GM19043 (cell line): ENCODE measurements around the gene RSAD1.

Experiments used
- ATAC-seq: cut with Tn5 transposase; IDR thresholded peaks from one replicate; pipeline ENCODE4 v1.9.1; 2021; ENCODE audit warnings: low read depth; ENCODE audit not compliant: unreplicated experiment

RSAD1 gene

DNA sequence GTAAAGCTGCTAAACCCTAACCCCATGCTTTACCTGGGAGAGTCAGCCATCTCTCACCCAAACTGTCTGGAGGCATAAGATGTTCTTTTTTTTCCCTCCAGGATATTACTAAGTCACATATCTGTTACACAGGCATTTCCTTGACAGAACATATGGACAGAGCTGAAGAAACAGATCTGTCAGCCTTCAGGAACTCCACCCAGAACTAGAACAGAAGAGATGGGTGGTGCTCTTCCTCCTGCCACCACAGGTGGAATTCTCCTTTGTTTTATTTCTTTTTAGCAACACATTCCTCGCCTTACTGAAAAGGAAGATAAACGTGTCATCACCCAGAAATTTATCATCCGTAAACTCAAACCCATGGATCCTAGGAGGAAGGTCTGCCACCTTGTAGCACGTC, 38.4 kb downstream of the RSAD1 start:
- ATAC-seq, result no peak

DNA sequence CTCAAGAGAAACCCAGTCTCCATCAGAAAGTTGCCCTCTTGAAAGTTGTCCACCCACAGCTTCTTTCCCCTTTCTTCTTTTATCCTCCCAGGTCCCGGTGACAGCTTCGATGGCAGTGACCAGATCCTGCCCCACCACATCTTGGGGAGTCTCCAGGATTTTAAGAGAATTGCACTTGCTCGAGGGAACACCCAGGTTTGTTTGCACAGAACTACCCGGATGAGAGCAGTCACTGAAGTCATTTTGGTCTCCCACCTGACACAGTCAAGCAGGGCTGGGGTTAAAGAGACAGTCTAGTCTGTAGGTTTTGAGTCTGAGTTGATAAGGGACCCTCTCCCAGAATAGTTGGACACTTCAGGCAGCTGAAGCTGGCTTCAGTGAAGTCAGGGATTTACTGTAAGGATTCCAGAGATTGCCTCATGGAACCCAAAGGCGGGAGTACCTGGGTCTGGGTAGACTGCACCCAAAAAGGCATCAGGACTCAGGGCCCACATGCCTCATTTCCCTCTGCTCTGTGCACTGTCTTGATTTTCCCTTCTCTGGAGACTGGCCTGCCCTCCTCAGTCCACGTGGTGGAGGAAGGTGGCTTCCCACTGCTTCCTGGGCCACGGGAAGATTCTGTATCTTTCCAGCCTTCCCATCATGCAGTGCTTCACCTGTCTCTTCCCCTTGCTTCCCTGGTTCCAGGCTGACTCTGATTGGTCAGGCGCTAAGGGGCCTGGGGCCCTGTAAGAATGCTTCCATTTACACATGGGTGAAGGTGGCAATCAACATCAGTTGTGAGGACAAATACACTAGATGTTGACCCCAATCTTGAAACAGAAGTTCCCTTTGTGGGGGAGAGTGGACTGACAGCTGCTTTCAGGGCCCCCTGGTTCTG, 39.1 kb downstream of the RSAD1 start:
- ATAC-seq, result no peak

DNA sequence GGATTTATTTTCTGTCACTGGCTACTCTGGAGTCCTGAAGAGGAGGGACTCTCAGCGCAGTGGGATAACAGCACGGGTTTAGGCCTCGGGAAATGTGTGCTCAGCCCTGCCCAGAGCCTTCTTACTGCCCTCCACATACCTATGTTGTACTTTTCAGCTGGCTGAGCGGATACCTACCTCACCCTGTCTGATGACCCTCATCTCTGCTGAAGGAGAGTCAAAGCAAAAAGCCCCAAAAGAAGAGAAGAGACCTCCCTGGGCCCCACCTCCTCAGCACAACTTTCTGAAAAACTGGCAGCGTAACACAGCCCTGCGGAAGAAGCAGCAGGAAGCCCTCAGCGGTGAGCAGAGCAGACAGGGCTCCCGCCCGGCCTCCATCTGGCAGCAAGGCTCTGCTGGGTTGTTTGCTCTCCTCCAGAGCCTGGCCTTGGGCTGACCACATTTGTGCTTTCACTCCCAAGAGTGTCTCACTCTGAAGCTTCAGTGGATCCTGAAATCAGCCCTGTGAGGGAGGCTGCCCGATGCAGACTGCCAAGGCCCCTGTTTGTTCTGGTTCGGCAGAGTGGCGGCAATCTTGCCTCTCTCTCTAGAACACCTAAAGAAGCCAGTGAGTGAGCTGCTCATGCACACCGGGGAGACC, 39.8 kb downstream of the RSAD1 start:
- no peak for ATAC-seq

DNA sequence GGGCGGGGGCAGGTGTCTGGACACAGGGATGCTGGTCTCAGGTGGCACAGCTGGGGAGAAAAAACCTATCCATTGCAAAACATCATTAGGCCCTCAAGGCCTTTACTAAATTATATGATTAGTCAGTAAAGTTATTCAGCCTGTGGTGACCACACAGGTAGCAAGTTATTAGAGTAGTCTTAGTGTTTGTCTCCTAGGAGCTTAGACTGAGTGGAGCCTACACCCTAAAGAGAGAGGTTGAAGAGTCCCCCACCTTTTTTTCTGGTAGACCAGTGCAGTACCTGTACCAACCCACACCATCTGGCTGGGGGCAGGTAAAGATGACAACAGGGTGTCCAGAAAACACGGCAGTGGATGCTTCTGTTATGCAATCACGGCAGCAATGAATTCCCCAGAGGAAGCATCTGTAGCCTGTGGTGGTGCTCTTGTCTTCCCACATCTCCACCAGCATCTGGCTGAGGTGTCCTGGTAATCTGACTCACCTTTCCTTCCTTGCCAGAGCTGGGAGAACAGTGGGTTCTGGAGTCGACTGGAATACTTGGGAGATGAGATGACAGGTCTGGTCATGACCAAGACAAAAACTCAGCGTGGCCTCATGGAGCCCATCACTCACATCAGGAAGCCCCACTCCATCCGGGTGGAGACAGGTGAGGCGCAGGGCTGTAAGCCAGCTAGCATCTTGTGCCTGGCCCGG, 40.6 kb downstream of the RSAD1 start:
- ATAC-seq, result no peak

DNA sequence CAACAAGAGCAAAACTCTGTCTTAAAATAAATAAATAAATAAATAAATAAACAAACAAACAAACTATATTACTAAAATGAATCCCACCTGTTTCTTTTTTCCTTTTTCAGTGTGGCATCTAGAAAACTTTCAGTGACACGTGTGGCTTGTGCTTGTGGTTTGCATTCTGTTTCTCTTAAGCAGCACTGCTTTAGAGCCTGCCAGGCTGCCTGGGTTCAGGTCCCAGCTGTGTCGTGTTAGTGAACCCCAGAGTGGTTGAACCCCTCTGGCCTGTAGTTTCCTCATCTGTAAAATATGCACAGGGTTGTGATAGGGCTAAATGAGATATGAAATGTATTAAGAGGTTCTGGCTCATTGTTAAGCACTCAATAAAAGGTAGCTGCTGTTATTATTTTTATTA, 41.8 kb downstream of the RSAD1 start:
- no peak for ATAC-seq

DNA sequence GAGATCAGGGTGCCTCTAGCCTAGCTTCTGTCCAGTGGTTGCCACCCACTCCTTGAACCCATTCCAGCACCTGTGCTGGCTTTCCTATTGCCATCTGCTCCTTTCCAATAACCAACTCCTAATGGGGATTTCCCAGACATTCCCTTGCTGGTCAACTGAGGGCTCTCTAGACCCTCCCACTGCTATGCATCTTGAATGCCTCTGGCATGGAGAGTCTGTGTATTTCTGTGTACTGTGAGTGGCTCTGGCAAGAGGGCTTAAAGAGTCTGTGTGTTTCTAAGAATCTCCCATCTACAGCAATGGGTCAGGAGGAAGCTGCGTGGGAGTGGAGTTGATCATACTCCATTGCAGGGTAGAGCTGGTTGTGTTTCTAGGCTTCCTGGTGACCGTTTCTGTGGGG, 42.9 kb downstream of the RSAD1 start:
- no peak for ATAC-seq

DNA sequence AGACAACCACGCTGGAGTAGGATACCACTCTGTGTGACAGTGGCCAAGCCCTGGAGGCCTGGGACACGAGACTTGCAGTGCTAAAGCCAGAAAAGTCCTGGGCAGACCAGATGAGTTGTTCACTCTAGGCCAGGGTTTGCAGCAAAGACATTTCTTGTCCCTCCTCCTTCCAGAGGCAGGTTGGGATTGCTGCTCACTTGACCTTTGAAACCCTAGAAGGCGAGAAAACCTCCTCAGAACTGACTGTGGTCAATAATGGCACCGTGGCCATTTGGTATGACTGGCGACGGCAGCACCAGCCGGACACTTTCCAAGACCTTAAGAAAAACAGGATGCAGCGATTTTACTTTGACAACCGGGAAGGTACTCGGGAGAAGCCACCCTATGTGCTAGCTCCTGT, 44.1 kb downstream of the RSAD1 start:
- no peak for ATAC-seq

DNA sequence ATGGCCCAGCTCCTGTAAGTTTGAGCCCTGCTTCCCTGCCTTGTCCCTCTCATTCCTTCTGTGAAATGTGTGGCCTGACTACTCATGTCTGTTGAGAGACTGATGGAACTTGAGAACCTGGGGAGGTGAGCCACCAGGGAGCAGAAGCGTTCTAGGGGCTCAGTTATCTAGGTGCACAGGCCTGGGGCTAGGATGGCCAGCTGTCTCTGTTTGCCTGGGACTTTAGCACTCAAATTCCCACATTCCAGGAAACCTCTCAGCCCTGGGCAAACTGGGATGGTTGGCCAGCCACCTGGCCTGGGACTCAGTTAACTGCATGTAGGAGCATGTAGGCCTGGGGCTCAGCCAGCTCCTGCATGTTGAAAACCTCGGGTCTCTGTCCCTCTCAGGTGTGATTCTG, 44.5 kb downstream of the RSAD1 start:
- ATAC-seq, result no peak

DNA sequence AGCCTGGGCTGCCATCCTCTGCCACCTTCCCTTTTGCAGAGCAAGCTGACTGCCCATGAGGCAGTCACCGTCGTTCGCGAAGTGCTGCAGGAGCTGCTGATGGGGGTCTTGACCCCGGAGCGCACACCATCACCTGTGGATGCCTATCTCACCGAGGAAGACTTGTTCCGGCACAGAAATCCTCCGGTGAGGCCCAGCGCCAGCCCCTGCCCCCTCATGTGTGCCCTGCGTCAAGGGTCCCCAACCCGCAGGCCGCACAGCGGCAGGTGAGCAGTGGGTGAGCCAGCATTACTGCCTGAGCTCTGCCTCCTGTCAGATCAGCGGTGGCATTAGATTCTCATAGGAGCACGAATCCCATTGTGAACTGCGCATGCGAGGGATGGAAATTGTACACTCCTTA, 46.2 kb downstream of the RSAD1 start:
- ATAC-seq, result no peak

DNA sequence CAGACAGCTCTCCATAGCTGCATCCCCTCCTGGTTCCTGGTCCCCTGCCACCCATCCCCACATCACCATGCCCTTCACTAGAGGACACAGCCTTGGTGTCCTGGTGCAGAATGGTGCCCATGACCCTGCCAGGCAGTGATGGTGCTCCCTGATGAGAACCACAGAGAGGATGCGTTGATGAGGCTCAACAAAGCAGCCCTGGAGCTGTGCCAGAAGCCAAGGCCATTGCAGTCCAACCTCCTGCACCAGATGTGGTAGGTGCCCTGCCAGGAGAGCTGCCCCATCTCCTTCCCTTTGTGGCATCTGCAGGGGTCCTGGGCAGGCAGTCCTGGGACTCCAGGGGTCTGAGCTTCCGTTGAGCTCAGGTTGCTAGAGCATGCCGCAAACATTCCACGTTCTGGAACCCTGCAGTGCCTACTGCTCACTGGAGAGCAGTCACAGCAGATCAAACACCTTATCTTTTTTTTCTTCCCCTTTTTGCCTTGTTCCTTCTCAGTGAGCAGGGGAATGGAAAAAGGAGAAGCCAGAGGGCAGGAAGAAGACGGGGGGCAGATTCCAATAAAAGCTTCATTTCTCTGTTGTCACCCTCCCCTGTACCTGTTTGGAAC, 48.6 kb downstream of the RSAD1 start:
- ATAC-seq, result no peak

DNA sequence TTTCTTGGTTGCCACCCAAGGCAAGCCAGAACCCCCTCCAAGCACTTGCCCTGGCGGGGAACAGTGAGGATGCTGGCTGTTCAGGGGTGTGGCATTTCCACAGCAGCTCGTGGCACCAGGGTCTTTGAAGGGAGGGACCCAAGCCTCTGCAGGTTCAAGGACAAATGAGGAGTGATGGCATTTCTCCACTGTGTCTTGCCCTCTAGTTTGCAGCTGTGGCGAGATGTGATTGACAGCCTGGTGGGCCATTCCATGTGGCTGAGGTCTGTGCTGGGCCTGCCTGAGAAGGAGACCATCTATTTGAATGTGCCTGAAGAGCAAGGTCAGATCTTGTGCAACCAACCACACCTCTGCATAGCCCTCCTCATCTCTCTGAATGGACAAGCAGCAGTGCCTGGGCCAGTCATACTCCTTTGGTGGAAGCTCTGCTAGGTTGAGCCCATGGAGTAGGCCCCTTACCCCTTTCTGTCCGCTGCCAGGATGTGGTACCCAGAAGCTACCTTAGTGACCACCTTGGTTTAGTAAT, 49.4 kb downstream of the RSAD1 start:
- ATAC-seq, result no peak

DNA sequence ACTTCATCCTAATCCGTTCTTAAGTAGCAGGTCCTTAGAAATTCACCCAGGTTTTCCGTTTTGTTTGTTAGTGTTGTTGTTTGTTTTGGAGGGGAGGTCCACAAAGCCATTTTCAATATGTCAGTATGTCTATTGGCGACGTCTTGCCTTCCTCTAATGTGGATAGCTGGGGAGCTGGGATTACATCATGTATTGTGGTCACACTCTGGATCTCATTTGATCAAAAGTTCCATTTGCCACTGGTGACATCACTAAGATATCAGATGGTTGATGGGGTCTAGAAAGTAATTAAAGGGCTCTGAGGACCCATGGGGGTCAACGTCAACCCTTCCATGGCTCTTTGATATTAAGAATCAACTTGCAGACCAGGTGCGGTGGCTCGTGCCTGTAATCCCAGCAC, 51.2 kb downstream of the RSAD1 start:
- ATAC-seq, result no peak

DNA sequence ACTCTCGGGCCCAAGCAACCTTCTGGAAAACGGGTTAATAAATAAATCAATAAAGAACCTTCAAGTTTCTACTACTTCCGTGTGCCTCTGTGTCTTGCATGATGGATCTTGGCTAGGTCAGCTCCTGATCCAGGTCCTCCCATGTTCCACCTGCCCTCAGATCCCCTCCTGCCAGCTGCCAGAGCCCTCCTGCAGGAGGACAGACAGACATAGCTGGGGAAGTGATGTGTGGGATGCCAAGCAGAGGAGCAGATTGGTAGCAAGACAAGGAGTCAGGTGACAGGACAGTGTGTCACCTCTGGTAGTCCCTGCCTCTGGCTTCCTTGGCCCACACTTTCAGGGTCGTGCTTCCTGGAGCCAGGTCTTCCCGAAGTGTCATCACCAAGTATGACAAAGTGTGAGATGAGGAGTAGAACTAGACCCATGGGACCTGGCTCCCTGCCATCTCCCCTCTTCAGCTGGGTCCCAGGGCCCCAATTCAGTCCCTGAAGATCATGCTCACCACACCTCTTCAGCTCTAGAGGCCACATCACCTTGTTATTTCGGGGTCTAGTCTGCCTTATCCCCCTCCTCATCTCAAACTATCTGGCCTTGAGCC, 52.9 kb downstream of the RSAD1 start:
- no peak for ATAC-seq

DNA sequence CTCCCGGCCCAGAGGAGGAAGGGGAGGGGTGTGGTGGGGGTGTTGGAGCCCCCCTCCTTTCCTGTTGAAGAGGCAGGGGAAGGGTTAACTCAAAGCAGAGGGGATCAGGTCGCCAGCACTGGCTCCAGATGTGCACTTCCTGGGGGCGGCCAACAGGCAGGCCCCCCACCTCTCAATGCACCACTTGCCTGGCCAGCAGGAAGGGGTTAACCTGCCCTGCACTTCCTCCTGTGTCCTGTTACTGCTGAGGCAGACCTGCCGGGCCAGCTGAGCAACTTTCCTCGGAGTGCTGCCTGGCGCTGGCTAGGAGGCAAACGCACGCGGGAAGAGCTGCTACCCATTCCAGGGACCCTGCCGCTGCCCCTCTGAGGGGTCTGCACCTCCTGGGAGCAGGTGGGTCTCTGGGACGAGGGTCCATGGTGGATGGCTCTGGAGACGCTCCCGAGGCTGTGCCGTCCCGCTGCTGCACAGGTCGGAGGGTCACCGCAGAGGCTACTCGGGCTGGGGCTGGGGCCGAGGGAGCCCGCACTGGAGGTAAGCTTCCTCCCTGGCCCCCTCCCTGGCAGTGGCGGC, 53.9 kb downstream of the RSAD1 start, which contains the start of gene EPN3:
Gene EPN3, plus strand, starts transcription at position 284 of the 573 bp plus-strand sequence. CDS start 3,822 bp downstream, outside the sequence.
- ATAC-seq, result no peak

DNA sequence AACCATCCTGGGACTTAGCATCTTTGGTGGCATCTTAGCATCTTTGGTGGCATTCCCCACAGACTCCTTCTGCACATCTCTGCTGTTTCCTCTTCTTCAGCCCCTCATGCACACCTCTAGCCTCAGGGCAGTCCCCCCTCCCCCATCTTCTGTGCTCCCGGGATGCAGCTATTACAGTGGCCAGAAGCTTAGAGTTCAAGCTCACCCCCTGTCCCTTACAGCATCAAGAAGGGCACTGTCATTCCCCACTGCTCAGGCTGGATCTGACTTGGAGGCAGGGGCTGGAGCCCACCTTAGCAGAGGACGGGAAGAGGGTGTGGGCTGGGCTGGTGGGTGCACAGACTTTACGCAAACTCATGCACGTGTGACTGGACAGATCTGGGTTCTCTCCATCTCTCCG, 54.5 kb downstream of the RSAD1 start:
- ATAC-seq, result no peak

DNA sequence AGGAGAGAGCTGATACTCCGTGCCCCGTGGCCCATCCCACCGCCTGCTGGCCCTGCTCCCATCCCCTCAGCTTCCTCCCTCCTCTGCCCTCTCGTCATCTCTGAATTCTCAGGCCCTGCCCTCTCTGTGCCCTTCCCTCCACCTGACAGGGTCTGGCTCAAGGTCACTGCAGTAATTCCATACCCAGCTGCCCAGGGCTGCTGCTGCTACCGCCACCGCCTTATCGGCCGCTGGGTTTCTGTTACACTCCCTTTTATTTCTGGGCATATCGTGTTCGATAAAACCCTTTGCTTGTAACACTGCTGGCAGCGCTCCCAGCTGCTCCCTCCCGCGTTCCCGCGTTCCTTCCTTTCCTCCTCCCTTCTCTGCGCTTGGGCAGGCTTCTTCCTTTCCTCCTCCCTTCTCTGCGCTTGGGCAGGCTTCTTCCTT, 55.1 kb downstream of the RSAD1 start:
- ATAC-seq, result no peak

DNA sequence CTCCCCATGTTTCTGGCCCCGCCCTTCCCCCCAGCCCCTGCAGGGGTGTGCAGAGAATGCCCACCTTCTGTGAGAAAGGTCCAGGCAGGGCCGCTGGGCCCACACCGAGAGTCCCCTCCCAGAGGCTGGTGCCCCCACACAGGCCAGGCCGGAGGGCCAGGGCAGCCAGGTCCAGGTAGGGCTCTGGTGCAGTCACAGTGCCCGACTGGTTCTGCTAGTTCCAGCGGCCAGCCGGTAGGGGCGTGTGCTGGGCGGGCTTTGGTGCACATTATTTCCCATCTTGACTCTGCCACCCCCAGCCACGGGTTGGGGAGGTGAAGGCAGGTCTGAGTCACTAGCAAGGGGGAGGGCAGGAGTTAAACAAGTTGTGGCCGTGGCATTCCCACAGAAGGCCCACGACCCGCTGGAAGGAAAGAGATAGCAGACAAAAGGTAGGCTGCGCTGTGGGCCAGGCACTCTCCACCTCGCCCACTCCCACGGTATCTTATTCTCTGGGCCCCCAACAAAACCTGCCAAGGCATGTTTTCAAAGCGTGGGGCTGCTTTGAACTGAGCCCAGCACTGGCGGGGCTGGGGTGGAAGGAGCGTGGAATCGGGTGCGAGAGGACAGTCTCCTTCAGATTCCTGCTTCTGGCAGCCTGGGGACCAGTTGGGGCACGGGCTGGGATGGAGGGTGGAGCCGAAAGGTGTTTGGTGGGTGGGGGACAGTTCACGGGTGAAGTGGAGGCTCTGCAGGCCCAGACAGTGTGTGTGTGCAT, 55.7 kb downstream of the RSAD1 start:
- ATAC-seq, result no peak

DNA sequence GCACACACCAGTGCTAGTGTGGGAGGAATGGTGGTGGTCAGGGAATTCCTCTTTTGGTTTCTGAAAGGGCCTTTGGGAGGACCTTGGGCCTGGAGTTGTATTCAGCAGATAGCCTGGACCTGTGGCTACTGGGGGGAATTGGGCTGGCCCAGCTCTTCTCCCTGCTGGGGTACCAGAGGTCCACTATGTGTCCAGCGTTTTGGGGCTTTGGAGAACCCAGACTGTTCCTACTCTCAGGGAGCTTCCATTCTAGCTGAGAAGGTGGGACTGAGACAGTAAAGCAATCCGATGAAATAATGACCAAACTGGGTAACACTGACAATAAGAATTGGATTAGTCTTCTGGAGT, 56.3 kb downstream of the RSAD1 start:
- ATAC-seq, result no peak

DNA sequence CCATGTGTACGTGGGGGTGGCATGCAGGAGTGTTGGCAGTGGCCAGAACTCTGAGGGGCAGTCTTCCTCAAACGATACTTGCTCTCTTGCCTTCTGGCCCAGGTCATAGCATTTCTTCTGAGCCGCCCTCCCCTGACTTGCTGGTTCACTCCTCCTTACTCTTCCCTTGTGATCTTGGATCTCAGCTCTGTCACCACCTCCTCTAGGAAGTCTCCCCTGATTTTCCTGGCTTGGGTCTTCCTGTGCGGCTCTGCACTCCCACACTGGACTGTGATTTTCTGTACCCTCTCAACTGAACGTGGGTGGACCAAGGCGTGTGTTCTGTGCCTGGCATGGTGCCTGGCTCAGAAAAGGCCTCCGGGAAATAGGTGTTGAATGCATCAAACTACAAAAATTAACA, 56.7 kb downstream of the RSAD1 start:
- ATAC-seq, result no peak
